ENCODE measurements around the gene CDKAL1.

Gene CDKAL1

DNA sequence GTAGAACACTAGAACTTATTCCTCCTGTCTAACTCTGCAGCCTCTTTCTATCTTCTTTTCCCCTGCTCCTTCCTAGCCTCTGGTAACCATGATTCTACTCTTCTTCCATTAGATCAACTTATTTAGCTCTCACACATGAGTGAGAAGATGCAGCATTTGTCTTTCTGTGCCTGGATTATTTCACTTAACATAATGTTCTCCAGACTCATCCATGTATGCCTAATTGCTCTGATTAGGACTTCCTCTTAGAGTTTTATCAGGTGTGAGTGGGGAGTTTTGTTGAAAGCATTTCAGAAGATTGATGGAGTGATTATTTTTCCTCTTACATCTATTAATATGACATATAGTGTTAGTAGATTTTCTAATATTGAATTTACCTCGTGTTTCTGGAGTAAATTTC is 140.4 kb downstream of the CDKAL1 start:
- no peak for DNase-seq (ENCODE audit: low read depth, low spot score)

GRCh38 chr6:20678831-20679352 is 144.6 kb downstream of the CDKAL1 start:
- DNase-seq (ENCODE audit: low read depth, low spot score) = no peak

GRCh38 chr6:20680697-20681165 is 146.5 kb downstream of the CDKAL1 start:
- DNase-seq (ENCODE audit: low read depth, low spot score) = no peak

GRCh38 chr6:20681243-20681684 is 147.0 kb downstream of the CDKAL1 start:
- DNase-seq (ENCODE audit: low read depth, low spot score) = no peak

DNA sequence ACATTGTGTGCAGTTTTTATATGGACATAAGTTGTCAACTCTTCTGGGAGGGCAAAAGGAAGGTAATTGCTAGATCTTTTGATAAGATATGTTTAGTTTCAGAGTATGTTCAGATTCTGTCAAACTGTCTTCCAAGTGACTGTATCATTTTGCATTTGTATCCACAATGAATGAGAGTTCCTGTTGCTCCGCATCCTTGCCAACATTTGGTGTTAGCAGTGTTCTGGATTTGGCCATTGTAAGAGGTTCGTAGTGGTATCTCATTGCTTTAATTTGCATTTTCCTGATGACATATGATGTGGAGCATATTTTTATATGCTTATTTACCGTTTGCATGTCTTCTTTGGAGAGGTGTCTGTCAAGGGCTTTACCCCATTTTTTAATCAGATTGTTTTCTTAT is 150.2 kb downstream of the CDKAL1 start:
- DNase-seq (ENCODE audit: low read depth, low spot score) = no peak

GRCh38 chr6:20686142-20686541 is 151.9 kb downstream of the CDKAL1 start:
- DNase-seq (ENCODE audit: low read depth, low spot score) = no peak

DNA sequence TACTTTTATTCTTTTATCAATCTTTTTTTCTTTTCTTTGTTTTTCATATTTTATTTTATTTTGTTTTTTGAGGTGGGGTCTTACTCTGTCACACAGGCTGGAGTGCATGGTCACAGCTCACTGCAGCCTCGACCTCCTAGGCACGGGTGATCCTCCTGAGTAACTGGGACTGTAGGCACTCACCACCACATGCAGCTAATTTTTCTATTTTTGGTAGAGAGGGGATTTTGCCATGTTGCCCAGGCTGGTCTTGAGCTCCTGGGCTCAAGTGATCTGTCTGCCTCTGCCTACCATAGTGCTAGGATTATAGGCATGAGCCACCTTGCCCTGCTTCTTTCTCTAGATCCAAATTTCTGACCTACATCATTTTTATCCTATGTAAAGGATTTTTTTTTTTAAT is 153.2 kb downstream of the CDKAL1 start:
- DNase-seq (ENCODE audit: low read depth, low spot score) = no peak

GRCh38 chr6:20688710-20689500 is 154.6 kb downstream of the CDKAL1 start:
- DNase-seq (ENCODE audit: low read depth, low spot score) = peak; percentile 55

- no peak for DNase-seq (ENCODE audit: low read depth, low spot score)
Measured at GRCh38 chr6:20691185-20691584, 156.9 kb downstream of the CDKAL1 start.

- DNase-seq (ENCODE audit: low read depth, low spot score) = no peak
Measured at GRCh38 chr6:20692023-20692422, 157.8 kb downstream of the CDKAL1 start.

- DNase-seq (ENCODE audit: low read depth, low spot score) = no peak
Measured at GRCh38 chr6:20693466-20694063, 159.3 kb downstream of the CDKAL1 start.

DNA sequence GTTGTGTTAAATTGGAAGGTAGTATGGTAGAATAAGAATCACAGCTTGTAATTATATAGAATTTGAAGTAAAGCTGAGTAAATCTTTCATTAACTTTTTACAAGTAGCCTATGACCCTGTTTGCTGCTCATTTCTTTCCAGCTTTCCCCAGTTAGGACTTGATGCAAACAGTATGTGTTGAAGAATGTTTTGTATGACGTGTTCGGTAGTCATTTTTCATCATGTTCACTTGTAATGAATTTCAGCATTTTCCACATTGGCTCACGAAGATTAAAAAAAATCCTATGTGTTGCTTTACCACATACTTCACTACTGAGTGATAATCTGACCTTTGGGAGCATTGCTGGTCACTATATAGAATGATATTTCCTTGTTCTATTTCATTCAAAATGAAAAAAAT is 162.4 kb downstream of the CDKAL1 start:
- no peak for DNase-seq (ENCODE audit: low read depth, low spot score)

GRCh38 chr6:20698675-20699074 is 164.4 kb downstream of the CDKAL1 start:
- no peak for DNase-seq (ENCODE audit: low read depth, low spot score)

GRCh38 chr6:20699402-20699801 is 165.1 kb downstream of the CDKAL1 start:
- DNase-seq (ENCODE audit: low read depth, low spot score) = no peak

GRCh38 chr6:20700375-20700774 is 166.1 kb downstream of the CDKAL1 start:
- no peak for DNase-seq (ENCODE audit: low read depth, low spot score)

DNA sequence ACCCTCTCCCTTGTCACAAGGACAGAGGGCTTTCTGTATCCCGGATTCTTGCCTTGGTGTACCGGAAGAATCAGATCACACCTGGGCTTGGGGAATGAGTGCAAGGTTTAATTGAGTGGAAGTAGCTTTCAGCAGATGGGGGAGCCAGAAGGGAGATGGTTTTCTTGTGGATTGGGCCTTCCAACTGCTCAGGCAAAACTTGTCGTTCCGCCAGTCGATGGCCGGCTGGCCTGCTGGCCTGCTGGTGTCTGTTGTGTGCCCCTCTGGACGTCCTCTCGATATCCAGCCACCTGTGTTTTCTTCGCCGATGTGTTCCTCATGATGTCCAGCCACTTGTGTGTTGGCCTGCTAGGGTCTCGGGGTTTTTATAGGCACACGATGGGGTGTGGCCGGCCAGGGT is 168.1 kb downstream of the CDKAL1 start:
- no peak for DNase-seq (ENCODE audit: low read depth, low spot score)

GRCh38 chr6:20703049-20703448 is 168.8 kb downstream of the CDKAL1 start:
- DNase-seq (ENCODE audit: low read depth, low spot score) = no peak

DNA sequence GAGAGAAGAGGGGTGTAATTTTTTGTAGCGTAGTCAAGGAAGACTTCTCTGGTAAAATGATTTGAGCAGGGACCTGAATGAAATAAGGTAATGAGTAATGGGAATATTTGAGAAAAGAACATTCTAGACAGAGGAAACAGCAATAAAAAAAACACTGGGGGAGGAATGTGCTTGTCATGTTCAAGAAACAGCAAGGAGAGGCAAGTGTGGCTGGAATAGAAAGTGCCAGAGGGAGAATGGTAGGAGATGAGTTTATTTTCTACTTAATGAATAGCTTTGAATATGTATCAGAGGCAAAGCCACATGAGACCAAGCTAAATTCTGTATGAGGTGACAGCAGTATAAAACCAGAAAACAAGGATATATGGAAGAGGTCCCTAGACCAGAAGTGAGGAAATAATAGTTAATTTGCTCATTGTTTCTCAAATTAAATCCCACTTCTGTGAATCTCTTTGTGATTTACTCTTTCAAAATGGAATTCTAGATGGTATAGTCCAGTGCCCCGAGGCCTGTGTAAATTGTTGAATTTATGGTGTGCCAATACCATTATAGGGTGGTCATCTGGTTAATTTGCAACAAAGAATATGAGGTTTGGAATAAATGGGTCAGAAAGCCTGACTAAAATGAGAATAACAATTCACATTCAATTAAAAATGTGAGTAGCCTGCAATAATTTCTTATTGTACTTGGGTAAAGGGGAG is 170.2 kb downstream of the CDKAL1 start:
- DNase-seq (ENCODE audit: low read depth, low spot score) = no peak

- DNase-seq (ENCODE audit: low read depth, low spot score) = no peak
Measured at GRCh38 chr6:20705741-20706140, 171.5 kb downstream of the CDKAL1 start.

- no peak for DNase-seq (ENCODE audit: low read depth, low spot score)
Measured at GRCh38 chr6:20706238-20706938, 172.1 kb downstream of the CDKAL1 start.

DNA sequence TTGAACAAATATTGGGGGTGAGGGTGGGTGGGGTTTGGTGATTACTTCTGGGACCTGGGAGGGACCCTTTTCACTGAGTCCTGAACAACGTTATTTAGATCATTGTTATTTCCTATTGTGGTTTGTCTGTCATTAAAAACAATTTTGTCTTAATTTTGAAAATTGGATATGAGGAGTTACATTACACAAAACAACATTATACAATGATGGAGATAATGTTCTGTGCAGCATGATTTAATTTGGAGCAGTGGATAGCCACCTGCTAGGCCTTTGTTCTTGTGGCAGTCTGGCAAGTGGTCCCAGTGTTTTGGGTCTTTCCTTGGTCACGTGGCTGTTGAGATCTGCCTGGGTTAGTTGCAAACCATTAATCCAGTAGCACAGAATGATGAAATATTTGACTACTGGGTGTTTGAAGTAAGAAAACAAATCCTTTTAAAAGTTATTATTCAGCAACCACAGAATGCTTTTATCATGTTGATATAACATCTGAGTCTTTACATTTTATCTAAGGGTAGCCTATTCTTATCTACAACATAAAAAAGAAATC is 172.8 kb downstream of the CDKAL1 start:
- DNase-seq (ENCODE audit: low read depth, low spot score) = no peak

All from astrocyte of the hippocampus (primary cell).